Activated CD4-positive, alpha-beta T cell treated with anti-CD3 and anti-CD28 coated beads for 24 hours (primary cell): ENCODE measurements around the gene ARHGAP10.
A peak's percentile ranks its signal among the peaks of the same experiment; 100 is the strongest.
"Not testable (repeated sequence)": the region's sequence is repeated elsewhere in the genome, so short reads cannot be mapped to it uniquely, and the experiment has no call there.

Source experiments
- DNase-seq, 2 donors: peaks; one replicate each; pipeline ENCODE4 v3.0.0-alpha.2; 2020; ENCODE audit warnings: low read depth in 2 of 2

ARHGAP10 gene

GRCh38 chr4:147793569-147794313 lies 61.9 kb downstream of the ARHGAP10 start:
- DNase-seq = no peak

GRCh38 chr4:147794314-147794680 lies 62.4 kb downstream of the ARHGAP10 start:
- DNase-seq = no peak

GRCh38 chr4:147794787-147795413 lies 63.0 kb downstream of the ARHGAP10 start:
- DNase-seq = no peak

GRCh38 chr4:147799057-147799456 lies 67.2 kb downstream of the ARHGAP10 start:
- DNase-seq = not testable (repeated sequence)

GRCh38 chr4:147799986-147800555 lies 68.2 kb downstream of the ARHGAP10 start:
- DNase-seq = peak; percentile 27

- DNase-seq = no peak
These were observed 69.9 kb downstream of the ARHGAP10 start for GRCh38 chr4:147801820-147802219.

GRCh38 chr4:147802346-147802745 lies 70.5 kb downstream of the ARHGAP10 start:
- no peak for DNase-seq

- no peak for DNase-seq
These were observed 74.1 kb downstream of the ARHGAP10 start for GRCh38 chr4:147805946-147806345.

GRCh38 chr4:147808447-147808846 lies 76.6 kb downstream of the ARHGAP10 start:
- no peak for DNase-seq

GRCh38 chr4:147809211-147809610 lies 77.3 kb downstream of the ARHGAP10 start:
- DNase-seq = no peak

- DNase-seq = no peak
These were observed 80.0 kb downstream of the ARHGAP10 start for GRCh38 chr4:147811878-147812277.

- DNase-seq = no peak
These were observed 81.4 kb downstream of the ARHGAP10 start for GRCh38 chr4:147813109-147813773.

- no peak for DNase-seq
These were observed 82.1 kb downstream of the ARHGAP10 start for GRCh38 chr4:147813973-147814372.

GRCh38 chr4:147814376-147814775 lies 82.5 kb downstream of the ARHGAP10 start:
- no peak for DNase-seq

GRCh38 chr4:147815741-147816140 lies 83.9 kb downstream of the ARHGAP10 start:
- no peak for DNase-seq

- DNase-seq = no peak
These were observed 84.7 kb downstream of the ARHGAP10 start for GRCh38 chr4:147816382-147817254.

- DNase-seq = no peak
These were observed 89.1 kb downstream of the ARHGAP10 start for GRCh38 chr4:147820975-147821374.

- DNase-seq = no peak
These were observed 89.7 kb downstream of the ARHGAP10 start for GRCh38 chr4:147821555-147821954.

GRCh38 chr4:147822128-147822527 lies 90.2 kb downstream of the ARHGAP10 start:
- DNase-seq = no peak

- no peak for DNase-seq
These were observed 91.2 kb downstream of the ARHGAP10 start for GRCh38 chr4:147823130-147823529.

- DNase-seq = no peak
These were observed 92.4 kb downstream of the ARHGAP10 start for GRCh38 chr4:147824316-147824715.

GRCh38 chr4:147824884-147825283 lies 93.0 kb downstream of the ARHGAP10 start:
- DNase-seq = no peak
